Stimulated activated CD4-positive, alpha-beta T cell treated with anti-CD3 and anti-CD28 coated beads, Interleukin-12 subunit alpha, Interleukin-12 subunit beta, amount 100 ng/mL, for 24 hours (primary cell): ENCODE results near the gene ZSCAN16.

ENCODE experiments used
- DNase-seq, 2 experiments: peaks; one replicate each; pipeline ENCODE4 v3.0.0-alpha.2; 2020; ENCODE audit warnings: low read depth in 2 of 2

Gene ZSCAN16

DNA sequence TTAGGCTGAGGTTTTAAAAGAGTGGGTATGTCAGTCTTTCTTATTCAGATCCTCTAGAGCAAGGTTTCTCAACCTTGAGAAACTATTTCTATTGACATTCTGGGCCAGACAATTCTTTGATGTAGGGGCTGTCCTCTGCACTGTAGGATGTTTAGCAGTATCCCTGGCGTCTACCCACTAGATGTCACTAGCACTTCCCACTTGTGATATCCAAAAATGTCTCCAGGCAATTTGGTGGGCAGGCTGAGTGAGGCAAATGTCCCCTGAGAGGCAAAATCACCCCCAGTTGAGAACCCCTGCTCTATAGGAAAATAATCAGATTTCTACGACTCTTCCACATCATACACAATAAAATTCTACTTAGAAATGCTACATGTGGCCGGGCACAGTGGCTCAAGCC is 9.6 kb downstream of the ZSCAN16 start:
- no peak for DNase-seq

DNA sequence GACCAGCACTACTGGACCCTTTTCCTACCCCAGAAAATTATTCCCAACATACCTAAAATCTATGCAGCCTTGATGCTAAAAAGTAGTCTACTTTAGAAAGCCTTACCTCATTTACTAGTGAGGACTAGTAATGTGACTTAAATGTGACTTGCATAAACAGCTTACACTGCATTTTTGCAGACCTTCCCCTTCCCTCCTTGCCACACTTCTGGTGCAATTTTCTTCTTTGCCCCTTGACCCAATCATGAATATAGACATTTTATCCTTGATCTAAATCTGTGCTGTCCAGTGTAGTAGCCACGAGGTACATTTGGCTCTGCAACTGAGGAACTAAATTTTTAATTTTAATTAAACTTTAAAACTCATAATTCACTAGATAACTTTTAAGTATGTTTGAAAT is 10.3 kb downstream of the ZSCAN16 start:
- no peak for DNase-seq

DNA sequence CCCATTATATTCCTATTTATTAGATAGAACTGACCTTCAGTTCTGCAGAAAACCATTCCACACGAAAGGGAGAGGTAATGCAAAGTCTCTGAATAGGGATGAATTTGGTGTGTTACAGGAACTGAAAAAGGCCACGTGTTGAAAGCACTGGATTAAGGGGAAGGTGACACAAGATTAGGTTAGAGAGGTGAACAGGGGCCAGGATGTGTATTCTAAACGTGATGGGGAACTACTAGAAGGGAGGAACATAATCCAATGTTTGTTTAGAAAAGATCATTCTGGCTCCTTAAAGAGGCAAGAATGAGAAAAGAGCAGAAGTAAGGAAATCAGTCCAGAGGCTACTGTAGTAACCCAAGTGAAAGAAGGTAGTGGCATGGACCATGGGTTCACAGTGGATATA is 11.0 kb downstream of the ZSCAN16 start:
- no peak for DNase-seq

DNA sequence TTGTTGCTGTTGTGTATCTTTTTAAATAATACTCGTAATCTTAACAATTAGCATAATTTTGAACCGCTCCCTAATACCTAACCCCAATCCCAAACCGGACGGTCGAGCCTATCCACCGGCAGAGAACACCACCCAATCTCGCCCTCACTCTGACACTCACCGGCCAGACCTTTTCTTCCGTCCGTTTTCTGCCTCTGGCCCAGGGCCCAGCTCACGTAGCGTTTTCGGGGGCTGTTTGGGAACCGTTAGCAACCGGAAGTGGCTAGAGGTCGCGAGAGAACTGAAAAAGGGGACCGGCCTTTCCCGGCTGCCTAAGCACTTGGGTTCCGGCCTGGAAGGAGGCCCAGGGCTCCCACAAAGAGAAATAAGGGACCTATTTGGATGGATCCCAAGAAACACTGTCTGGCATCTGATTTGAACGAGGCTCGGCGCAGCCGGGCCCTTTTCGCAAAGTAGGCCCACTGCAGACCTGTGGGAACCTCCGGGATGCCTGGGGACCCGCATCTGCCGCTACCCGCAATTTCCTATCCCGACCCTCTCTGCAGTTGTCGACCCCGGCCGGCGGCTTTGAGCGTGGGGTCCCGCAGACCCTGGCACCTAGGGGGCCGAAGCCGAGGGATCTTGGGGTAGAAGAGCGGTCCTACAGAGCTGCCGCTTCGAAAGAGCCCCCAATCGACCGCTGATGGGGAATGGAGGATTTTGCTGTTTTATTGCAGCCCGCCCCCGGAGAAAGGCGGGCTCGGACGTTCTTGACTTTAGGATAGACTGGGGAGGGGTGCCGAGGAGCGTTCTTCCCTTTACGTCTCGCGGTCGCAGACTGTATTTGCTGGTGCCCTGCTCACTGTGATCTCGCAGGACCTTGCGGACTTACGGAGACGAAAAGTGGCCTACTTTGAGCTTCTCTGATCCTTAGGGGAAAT is 12.4 kb downstream of the ZSCAN16 start:
- DNase-seq = peak; percentile 69 to 70

DNA sequence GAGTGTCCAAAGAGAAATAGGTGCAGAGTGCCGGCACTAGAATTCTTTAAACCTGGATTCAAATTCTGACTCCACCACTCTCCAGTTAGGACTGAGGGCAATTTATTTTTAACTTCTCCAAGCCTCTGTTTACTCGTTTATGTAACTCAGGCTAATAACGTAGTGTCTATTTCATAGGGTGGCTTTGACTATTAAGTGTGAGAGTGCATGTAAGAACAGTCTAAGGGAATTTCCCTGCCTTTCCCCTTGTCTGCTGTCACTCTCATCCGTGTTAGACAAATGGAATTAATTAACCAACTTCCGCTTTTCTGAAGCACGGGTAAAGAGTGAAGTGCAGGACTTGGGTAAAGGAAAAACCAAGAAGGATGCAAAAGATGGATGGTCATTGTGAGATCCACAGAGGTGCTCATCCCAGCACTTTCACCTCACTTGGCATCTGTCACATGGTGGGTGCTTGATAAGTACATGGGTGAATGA is 13.1 kb downstream of the ZSCAN16 start:
- no peak for DNase-seq

DNA sequence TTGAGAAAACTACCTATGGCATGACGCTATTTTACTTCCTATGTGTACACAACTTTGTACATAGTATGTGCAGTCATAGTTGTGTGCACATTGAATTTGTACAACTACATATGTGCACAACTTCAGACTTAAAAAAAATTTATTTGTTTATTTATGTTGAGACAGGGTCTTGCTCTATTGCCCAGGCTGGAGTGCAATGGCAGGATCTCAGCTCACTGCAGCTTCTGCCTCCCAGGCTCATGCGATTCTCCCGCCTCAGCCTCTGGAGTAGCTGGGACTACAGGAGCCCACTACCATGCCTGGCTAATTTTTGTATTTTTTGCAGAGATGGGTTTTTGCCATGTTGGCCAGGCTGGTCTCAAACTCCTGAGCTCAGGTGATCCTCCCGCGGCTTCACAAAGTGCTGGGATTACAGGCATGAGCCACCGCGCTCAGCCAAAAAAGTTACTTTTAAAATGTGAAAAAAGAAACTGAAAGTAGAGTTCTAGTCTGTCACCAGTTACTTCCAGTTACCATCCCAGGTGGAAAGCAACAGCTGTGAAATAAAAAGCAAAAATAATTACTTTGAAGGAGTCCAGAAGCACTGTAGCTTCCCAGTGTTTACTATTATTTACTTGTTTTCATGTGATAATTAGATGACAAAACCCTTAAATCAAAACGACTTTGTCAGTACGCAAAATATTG is 15.6 kb downstream of the ZSCAN16 start:
- DNase-seq = no peak

DNA sequence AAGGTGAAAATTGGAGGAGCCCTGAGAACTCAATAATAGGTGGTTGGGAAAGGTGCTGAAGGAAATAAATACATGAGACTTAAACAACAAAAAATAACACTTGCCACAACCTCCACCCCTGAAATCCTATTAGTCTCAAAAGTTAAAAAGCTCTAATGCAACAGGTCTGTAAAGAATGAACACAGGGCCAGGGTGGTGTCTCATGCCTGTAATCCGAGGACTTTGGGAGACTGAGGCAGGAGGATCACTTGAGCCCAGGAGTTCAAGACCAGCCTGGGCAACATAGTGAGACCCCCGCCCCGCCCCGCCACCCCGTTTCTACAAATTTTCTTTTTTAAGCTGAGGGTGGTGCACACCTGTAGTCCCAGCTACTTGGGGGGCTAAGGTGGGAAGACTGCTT is 16.2 kb downstream of the ZSCAN16 start:
- no peak for DNase-seq

DNA sequence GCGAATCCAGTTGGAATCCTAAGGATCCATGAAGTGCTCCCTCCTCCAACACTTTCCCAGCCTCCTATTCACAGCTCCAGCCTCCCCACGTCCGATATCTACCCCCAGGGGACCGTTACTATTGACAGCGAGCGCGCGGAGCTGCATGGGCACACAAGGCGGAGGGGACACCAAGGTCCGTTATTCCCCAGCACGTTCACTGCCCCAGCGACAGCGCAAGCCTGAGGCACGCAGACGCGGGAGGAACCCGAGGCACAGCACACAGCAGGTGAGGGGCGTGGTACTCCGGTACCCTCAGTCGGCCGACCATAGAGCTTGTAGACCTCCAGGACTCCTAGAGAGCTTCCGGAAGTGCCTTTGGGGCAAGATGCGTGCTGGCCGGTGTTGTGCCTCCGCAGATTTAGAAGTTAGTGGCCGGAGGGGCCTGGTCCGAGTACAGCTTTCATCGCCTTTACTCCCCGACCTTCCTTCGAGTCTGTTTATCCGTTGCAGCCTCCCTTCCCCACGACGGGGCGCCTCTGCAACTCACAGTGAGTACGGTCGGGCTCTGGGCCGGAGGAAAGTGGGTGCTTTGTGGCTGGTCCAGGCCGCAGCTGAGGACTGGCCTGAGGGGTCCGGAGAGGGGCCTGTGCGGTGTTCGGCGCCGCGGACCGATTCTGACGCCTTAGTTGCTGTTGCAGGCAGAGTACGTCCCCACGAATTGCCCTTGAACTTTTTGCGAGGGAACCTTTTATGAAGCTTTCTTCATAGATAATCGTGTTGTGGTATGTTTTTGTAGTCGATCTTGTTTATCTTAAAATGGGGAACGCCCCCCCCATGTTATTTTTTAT is 17.3 kb downstream of the ZSCAN16 start, which contains the start of gene ZKSCAN8:
Gene ZKSCAN8, plus strand, starts transcription at position 384 of the 830 bp plus-strand sequence. CDS start 6,525 bp downstream, outside the sequence.
- peak in 1 of 2 experiments; percentile 66 for DNase-seq

DNA sequence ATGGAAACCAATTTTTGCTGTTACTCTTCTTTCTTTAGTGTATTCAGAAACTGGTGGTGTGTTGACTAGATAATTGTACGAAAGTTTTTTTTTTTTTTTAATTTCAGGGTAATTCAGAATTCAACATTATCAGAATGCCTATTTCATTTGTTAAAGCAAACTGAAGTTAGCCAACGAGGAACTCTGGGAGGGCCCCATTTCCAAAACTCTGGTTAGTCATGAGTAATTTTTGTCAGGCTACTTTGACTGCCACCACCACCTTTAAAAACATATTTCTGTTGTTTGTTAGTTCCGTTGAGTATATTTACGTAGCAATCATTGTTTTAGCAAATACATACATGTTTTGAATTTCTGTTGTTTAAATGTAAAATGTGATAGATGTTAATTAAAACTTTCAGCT is 18.0 kb downstream of the ZSCAN16 start:
- no peak for DNase-seq

DNA sequence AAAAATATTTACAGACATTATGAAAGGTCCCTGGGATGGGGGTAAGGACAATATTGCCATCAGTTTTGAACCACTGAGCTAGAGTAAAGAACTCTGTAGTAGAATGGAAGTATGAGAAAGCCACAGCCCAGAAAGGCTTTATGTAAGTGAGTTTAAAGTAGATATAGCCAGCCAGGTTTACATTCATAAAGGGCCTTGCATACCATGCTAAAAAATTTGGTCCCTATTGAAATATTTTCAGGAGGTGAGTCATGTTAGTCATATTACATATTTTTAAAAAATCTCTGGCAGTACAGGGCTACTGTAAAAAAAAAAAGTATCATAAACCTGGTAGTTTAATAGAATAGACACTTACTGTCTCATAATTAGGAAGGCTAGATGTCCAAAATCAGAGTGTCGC is 20.8 kb downstream of the ZSCAN16 start:
- DNase-seq = no peak

DNA sequence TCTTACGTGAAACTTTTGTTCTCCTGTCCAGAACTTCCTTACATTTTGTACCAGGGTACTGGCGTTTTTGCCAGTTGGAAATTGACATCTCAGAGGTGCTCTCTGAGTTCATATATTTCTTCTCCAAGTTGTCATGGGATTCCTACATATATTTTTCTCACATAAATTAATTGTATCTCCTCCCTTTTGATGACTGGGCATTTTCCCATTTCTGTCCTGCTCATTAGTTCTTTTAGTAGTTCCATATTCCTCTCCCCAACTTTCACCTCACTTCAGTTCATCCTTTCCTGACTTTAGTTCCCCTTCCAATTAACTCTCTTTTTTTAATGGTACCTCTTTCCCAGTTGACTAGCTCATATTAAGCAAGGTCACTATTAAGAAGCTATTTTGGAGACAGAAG is 28.1 kb downstream of the ZSCAN16 start:
- DNase-seq = no peak

DNA sequence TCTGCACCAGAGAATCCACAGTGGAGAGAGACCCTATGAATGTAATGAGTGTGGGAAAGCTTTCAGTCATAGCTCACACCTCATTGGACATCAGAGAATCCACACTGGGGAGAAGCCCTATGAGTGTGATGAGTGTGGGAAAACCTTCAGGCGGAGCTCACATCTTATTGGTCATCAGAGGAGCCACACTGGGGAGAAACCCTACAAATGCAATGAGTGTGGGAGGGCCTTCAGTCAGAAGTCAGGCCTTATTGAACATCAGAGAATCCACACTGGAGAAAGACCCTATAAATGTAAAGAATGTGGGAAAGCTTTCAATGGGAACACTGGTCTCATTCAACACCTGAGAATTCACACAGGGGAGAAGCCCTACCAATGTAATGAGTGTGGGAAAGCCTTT is 29.1 kb downstream of the ZSCAN16 start:
- no peak for DNase-seq

DNA sequence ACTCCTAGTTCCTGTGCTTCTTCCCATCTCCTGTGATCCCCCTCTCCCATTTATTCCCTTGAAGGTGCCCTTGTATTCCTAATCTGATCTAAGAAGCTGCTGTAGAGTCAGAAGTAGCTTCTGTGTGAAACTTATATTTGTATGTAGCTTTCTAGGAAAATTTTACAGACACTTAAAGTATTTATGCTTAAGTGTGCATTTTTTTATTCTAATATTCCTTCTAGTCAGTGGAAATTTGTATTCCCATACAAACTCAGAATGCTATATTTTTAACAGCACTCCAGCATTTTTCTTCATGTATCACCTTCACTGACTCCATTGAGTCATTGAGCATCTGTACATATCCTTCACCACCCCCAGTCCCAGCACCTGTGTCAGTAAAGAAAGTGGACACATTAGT is 29.9 kb downstream of the ZSCAN16 start:
- DNase-seq = no peak

DNA sequence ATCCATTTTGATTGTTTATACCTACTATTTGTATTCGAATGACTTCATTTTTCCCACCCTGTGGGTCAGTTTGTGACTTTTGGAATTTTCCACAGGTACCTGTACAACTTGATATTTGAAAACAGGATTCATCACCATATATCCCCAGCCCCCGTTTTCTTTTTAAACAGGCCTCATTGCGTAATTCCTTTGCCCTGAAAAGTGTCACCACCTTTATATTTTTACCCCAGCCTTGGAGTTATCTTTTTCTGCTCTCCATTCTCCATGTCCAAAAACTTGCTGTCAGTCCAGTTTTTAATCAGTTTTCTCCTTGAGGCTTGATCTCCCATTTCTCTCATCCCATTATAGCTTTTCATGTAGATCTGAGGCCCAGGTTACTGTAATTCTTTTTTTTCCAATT is 33.9 kb downstream of the ZSCAN16 start:
- DNase-seq = no peak

DNA sequence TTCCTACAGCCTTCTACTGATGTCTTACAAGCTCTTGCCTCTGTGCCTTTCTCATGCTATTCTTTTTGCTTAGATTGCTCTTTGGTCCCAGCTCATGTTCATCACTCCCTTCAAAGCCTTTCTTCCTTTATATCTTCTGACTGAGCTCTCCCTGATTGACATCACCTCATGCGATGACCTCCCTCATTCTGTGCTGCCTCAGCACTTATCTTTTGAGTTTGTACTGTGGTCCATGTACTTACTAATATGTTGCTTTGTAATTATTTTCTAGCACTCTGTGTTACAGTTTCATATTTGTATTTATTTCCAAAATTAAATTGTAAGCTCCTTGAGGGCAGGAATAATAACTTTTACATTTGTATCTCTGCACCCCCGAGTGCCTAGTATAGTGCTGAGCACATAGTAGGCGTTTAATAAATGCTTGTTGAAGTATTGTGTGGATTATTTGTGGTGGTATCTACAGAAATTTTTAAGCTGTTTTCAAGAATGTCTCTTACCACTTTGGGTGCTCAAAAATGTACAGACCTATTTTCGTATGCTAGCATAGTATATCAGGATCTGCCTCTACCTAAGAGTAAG is 34.7 kb downstream of the ZSCAN16 start:
- no peak for DNase-seq

DNA sequence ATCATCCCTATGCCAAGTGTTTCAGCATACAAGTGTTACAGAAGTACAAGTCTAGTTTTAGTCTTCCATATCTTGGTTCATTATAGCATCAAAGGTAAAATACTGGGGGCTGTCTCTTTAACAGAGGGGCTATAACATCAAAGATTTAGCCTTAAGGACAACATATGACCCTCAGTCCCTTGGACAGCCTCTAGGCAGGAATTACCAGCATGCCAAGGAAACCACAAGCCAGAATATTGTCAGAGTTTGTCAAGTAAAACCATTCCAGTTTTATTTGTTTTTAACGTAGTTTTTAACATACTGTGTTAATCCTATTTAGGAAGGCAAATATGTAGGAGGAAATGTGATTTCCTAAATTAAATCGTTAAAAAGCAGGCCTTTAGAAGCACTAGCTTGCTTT is 35.8 kb downstream of the ZSCAN16 start:
- DNase-seq = no peak

DNA sequence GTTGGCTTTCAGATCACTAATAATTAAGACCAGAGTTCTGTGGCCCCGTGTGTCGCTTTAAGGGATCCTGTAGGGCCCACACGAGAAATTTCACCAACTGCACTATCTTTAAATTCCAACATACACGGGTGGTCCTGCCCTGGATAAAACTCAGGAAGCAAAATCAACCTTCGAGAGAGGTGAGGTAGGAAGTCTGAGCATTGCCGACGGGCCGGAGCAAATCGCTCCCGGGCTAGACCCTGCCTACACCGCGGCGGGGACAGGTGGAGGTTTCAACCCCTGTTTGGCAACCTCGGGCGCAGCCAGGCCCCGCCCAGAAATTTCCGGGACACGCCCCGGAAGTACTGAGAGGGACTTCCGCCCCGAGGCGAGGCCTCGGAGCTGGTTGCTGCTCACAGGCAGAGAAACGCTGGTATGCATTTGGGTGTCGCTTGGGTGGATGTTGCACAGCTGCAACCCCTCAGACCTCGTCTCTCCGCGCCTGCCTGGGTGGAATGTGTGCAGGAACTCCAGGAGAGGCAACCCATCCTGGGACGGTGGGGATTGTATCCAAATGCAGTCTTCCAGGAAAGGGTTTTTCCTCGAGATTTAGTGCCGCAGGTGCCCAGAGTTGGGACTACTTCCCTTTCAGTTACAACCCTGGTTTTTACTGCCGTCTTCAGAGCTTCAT is 37.1 kb downstream of the ZSCAN16 start:
- DNase-seq = peak; percentile 74 to 85

DNA sequence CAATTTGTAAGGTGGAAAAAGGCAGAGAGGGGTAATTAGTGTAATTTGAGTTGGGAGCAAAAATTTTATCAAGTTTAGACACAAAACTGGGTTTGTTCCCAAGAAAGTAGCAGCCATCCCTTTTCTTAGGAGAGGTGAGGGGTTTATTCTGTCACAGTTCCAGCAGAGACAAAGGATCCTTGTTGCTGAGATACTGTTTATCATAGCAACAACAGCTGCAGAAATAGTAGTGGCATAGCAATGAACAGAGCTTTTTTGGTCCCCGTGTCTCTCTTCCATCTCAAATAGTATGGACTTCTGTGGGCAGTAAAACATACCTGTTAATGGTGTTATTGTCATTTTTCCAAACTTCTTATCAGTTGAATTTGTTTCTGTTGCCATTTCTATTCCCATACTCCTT is 41.2 kb downstream of the ZSCAN16 start:
- DNase-seq = no peak

DNA sequence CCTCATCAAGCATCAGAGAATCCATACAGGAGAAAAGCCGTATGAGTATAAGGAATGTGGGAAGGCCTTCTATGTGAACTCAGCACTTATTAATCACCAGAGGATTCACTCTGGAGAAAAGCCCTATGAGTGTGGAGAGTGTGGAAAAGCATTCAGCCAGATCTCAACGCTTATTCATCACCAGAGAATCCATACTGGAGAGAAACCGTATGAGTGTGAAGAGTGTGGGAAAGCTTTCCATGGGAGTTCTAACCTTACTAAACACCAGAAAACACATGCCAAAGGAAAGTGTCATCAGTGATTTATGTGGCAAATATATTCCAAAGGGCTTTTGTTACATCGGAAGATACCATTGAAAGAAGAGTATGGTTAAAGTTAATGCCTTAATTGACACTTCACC is 42.7 kb downstream of the ZSCAN16 start:
- no peak for DNase-seq

DNA sequence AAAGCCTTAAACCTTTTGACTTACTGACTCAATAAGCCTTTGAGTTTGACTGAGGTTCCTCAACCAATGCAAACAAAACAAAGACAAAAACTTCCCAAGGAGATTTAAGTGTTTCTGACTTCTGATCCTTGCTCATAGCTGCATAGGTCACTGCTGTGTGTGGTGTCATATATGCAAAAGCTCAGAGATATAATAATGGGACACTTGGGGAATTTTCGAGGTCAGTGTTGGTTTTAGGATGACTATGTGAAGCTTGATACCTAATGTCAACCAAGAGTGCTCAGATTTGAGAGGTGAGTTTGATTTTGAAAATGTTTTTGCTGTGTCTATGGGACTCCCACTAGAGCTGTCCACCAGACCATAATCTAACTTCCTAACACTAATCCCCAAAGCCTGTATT is 43.5 kb downstream of the ZSCAN16 start:
- no peak for DNase-seq

DNA sequence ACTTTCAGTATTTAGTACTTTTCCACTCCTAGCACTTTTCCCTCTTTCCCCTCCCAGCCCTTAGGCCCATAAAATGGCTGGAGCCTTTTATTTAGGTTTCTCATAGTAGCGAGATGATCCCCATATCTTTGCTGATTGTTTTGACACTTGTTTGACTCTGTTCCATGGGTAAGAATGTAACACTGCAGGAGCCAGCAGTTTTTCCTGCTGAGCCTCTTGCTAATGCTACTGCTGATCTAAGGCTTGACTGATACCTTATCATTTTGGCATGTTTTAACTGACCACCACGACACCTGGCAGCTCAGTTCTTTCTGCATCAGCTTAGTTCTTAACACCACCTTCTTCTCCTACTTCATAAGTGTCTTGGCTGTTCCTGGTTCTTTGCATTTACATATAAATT is 46.9 kb downstream of the ZSCAN16 start:
- no peak for DNase-seq
